Testis (tissue), 3 donors: ENCODE results near the gene C19orf25. TPM values are rescaled to one million over a fixed set of nuclear protein-coding genes. Genes with fewer than 3 reads are reported as not detected.

Experiments
- DNase-seq: peaks from one replicate; pipeline ENCODE4 v3.0.0-alpha.2; 2019
- H3K27ac ChIP-seq, 2 donors: fragments of 200-600 bp; sonication (generic); one replicate each; pipeline ENCODE4 v1.5.1; 2019
- H3K27me3 ChIP-seq: fragments of 200-600 bp; sonication (generic); one replicate; pipeline ENCODE4 v1.5.1; 2019
- H3K36me3 ChIP-seq: fragments of 200-600 bp; sonication (generic); one replicate; pipeline ENCODE4 v1.5.1; 2017; ENCODE audit warnings: low read depth; ENCODE audit errors: missing control alignments
- H3K4me1 ChIP-seq: fragments of 200-600 bp; sonication (generic); one replicate; pipeline ENCODE4 v1.5.1; 2019
- H3K4me3 ChIP-seq, 2 donors: fragments of 200-600 bp; sonication (generic); one replicate each; pipeline ENCODE4 v1.5.1; 2017 to 2019
- H3K9me3 ChIP-seq: fragments of 200-600 bp; sonication (generic); one replicate; pipeline ENCODE4 v1.5.1; 2017
- POLR2A ChIP-seq: fragments of 450-650 bp; IDR thresholded peaks from one replicate; pipeline ENCODE4 v1.6.1; 2017; ENCODE audit warnings: antibody characterized with exemption, mild to moderate bottlenecking, moderate library complexity
- WGBS, 2 donors: methylation state at CpG; one replicate each; pipeline ENCODE4 v1.1.5; 2018; 5-methylcytosine and 5-hydroxymethylcytosine counted together
- intact Hi-C: fragments of 100-400 bp; cut with DNase I; formaldehyde crosslinking; loops from one replicate; pipeline ENCODE4 v1.15.1; 2023; ENCODE audit warnings: low total_unique reads
- polyA plus RNA-seq: library from polyadenylated mRNA; stranded (reverse); fragments of 350-450 nt; fragmentation: Illumina TruSeq; extraction: RNeasy Lipid Tissue Mini Kit (QIAGEN cat#74804); gene quantifications from one replicate; pipeline ENCODE4 v1.2.3, GENCODE V29; 2014; ENCODE audit warnings: low read depth, low replicate concordance; ENCODE audit not compliant: insufficient read depth
- total RNA-seq, 2 donors: library from RNA; depleted of rRNA; stranded (reverse); fragments of >200 nt; gene quantifications; one replicate each; pipeline ENCODE4 v1.2.3, GENCODE V29; 2016
- TF ChIP-seq, protein P1 (sequence below), 3 experiments: fragments of 450-650 bp in 2 of 3; fragments of 200-600 bp in 1 of 3; sonication (generic) in 1 of 3; IDR thresholded peaks; one replicate each; pipeline ENCODE4 v1.5.1; 2016 to 2019; ENCODE audit warnings: antibody characterized with exemption in 3 of 3, mild to moderate bottlenecking in 2 of 3, moderate library complexity in 1 of 3

The C19orf25 gene
- total and polyA plus RNA-seq, 3 donors from 2014 or later, result 39.3 to 72.5 (median 55.4) TPM

DNA sequence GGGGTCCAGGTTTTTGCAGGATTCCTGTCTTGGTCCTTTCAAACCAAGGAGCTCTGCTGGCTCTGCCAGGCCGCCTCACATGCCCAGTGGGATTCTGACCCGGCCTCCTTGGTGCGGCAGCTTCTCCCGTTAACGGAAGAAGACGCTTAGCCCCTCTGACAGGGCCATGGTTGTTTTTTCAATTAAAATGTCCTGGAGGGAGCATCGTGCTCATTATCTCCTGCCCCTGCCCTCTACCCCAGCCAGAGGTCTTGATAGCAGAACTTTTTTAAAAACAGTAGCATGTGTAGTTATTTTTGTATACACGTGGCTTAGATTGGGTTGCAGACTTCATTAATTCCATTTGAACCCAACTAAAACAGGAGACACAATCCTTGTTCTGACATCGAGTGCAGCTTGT lies 52.3 kb downstream of the C19orf25 start:
- no peak overlapping the region for H3K4me3 ChIP-seq
- no peak overlapping the region for H3K27ac ChIP-seq
- no peaks in the 10 kb centered on the region for H3K9me3 ChIP-seq
- no peaks in the 10 kb centered on the region for H3K36me3 ChIP-seq
- peaks cover 21% of the 10 kb centered on the region for H3K4me1 ChIP-seq
- WGBS, 2 donors, result 81 to 89% methylated on average over 9 of the region's 9 CpGs
- intact Hi-C loops, result no loop called here
- TF ChIP-seq POLR2A, result no peak
- TF ChIP-seq, protein P1, sequence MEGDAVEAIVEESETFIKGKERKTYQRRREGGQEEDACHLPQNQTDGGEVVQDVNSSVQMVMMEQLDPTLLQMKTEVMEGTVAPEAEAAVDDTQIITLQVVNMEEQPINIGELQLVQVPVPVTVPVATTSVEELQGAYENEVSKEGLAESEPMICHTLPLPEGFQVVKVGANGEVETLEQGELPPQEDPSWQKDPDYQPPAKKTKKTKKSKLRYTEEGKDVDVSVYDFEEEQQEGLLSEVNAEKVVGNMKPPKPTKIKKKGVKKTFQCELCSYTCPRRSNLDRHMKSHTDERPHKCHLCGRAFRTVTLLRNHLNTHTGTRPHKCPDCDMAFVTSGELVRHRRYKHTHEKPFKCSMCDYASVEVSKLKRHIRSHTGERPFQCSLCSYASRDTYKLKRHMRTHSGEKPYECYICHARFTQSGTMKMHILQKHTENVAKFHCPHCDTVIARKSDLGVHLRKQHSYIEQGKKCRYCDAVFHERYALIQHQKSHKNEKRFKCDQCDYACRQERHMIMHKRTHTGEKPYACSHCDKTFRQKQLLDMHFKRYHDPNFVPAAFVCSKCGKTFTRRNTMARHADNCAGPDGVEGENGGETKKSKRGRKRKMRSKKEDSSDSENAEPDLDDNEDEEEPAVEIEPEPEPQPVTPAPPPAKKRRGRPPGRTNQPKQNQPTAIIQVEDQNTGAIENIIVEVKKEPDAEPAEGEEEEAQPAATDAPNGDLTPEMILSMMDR (IDR thresholded peaks at IDR 0.05), result no peak
- H3K27me3 ChIP-seq, result no peaks in the 10 kb centered on the region
- no peak for DNase-seq

DNA sequence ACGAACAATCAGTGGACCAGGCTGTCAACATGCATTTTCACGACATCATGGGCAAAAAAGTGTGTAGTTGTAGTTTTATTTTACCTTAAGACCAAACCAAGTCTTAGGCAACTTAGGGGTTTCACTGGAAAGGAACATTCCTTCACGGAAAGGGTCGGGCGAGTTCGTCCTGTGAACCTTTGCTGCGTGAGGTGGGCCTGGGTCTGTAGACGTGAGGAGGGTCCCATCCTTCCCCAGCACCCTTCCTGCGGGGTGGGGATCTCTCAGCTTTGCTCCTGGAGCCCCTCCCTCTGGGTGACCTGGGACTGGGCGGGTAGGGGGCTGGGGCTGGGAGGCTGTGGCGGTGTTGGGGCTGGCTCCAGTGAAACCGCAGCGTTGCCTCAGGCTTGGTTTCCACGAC lies 53.1 kb downstream of the C19orf25 start:
- no peak overlapping the region for H3K27ac ChIP-seq
- WGBS, 2 donors, result 90 to 94% methylated on average over 9 to 14 of the region's 14 CpGs
- no peaks in the 10 kb centered on the region for H3K36me3 ChIP-seq

DNA sequence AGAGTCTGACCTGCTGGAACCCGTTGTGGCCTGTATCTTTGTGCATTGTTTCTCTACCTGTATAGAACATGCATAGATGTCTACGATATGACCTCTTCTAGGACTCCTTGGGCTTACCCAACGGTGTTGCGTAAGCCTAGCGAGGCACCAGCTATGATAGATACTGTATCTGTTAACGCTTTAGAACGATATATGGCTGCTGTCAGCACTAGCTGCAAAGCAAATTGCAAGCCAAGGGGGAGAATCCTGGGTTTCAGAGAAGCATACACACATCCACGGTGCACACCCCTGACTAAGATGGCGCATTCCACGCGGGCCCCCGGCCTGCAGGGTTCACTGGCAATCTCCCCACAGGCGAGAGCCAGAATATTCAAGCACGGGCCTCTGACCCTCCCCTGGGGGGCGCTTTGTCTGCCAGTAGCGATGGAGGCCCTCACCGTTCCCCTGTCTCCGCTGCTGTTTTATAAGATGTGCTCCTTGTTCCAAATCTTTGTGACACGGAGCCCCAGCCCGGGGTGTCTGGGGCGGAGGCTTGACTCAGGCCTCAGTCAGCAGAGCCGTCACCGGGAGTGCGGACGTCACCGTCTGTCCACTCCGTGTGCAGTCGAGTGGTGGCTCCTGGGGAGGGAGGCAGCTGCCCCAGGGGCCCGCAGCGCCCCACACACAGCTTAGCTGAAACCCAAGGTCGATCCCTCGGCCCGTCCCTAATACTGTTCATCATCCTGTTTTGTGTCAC lies 53.7 kb downstream of the C19orf25 start:
- no peaks in the 10 kb centered on the region for H3K36me3 ChIP-seq
- WGBS, 2 donors, result 84 to 85% methylated on average over 26 to 33 of the region's 33 CpGs

More for the DNA sequence above, 53.1 kb downstream of the C19orf25 start:
- TF ChIP-seq POLR2A, result no peak
- Histone ChIP-seq H3K4me1 (peaks cover 21% of the 10 kb centered on the region), H3K9me3 (no peaks in the 10 kb centered on the region), H3K4me3 (no peak overlapping the region), H3K27me3 (no peaks in the 10 kb centered on the region)
- DNase-seq, result no peak
- intact Hi-C loops, result no loop called here

DNA sequence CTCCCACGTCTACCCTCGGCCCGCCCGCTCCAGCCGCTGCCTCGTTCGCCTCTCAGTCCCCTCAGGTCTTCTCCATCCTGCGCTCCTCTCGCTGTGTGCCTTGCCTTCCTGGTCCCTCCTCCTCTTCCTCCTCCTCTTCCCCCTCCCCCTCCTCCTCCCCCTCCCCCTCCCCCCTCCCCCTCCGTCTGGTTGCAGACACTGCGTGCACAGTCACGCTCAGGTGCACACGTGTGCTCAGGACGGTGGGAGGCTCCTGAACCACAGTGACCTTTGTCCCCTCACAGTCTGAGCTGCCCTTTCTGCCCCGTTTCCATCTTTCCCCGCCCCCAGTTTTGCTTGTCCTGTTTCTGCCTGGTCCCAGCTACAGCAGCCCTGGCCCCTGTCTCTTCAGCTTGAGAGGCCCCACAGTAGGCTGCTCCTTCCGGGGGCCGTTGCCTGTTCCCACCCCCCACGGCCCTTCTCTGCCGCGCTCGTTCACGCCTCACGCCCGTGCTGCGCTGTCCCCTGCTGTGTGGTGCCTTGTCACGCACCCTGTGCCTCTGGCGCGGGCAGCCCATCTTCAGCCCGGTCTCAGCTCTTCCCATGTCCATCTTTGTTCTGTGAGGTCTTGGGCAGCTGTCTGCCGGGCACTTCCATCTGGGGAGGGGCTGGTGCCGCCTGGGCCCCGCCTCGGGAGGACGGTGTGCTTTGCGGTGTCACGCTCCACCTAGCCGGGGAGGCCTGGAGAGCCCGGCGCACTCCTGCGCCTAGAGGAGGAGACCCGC lies 54.6 kb downstream of the C19orf25 start:
- H3K36me3 ChIP-seq, result no peaks in the 10 kb centered on the region
- no peak for TF ChIP-seq POLR2A
- TF ChIP-seq, protein P1 (IDR thresholded peaks at IDR 0.05), result no peak
- DNase-seq, result no peak
- no peak overlapping the region for H3K4me3 ChIP-seq
- H3K4me1 ChIP-seq, result peaks cover 12% of the 10 kb centered on the region
- no peaks in the 10 kb centered on the region for H3K27me3 ChIP-seq
- no peak overlapping the region for H3K27ac ChIP-seq
- H3K9me3 ChIP-seq, result no peaks in the 10 kb centered on the region
- WGBS, 2 donors, result 85 to 86% methylated on average over 28 to 42 of the region's 42 CpGs
- intact Hi-C loops, result no loop called here

More for the DNA sequence above, 53.7 kb downstream of the C19orf25 start:
- H3K27me3 ChIP-seq, result no peaks in the 10 kb centered on the region
- peaks cover 21% of the 10 kb centered on the region for H3K4me1 ChIP-seq
- TF ChIP-seq, protein P1 (IDR thresholded peaks at IDR 0.05), result no peak
- TF ChIP-seq POLR2A, result no peak
- no peaks in the 10 kb centered on the region for H3K9me3 ChIP-seq
- intact Hi-C loops, result no loop called here
- no peak for DNase-seq
- no peak overlapping the region for H3K4me3 ChIP-seq
- no peak overlapping the region for H3K27ac ChIP-seq

DNA sequence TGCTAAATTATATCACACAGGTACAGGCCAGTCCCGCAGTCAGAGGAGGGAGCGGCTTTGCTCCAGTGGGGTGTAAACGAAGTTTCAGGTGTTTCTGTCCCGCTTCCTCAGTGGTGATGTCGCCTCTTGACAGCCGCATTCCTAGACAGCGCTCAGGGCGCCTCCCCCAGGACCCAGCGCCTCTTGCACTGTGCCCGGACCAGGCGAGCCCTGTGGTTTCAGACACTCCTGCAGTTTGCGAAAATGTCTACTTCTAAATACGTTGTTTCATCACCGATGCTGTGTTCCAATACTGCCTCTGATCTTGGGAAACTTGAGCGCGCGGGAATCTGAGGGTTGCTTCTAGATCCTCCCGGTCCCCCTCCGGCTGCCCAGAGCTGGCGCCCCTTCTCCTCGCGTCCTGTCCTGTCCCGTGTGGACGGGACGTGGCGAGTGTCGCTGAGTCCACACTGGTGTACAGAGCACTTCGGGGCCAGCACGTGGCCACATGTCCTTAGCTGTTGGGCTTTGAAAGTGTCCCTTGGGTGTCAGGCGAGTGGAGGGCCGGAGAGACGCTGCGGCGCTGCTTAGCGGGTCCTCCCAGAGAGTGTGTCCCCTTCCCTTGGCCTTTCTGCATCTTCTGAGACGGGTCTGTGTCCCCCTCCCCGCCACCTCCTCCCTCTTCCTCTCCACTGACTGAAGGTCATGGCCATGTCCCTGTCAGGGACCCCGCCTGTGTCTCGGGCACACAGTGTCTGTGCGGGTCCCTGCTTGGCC lies 55.4 kb downstream of the C19orf25 start:
- H3K36me3 ChIP-seq, result no peaks in the 10 kb centered on the region
- TF ChIP-seq POLR2A, result no peak
- H3K27ac ChIP-seq, result no peak overlapping the region

More for the DNA sequence above, 55.4 kb downstream of the C19orf25 start:
- DNase-seq, result no peak
- H3K4me1 ChIP-seq, result peaks cover 7% of the 10 kb centered on the region
- intact Hi-C loops, result no loop called here
- 88 to 91% methylated on average over 24 to 40 of the region's 40 CpGs for WGBS, 2 donors
- no peaks in the 10 kb centered on the region for H3K9me3 ChIP-seq
- H3K4me3 ChIP-seq, result no peak overlapping the region
- no peaks in the 10 kb centered on the region for H3K27me3 ChIP-seq

Other genes starting within 250 kb of the C19orf25 start
- gene CBARP, start 241.2 kb downstream of the C19orf25 start, total RNA-seq, result 1 to 10 TPM; 5.2 to 6.6 TPM
- 1.5 TPM for gene CBARP, start 241.2 kb downstream of the C19orf25 start, polyA plus RNA-seq
- gene ATP5F1D, start 237.5 kb downstream of the C19orf25 start, total RNA-seq, result 100 to 1,000 TPM; 104 to 166 TPM
- 94.5 TPM for gene ATP5F1D, start 237.5 kb downstream of the C19orf25 start, polyA plus RNA-seq
- 10 to 100 TPM; 38.2 to 42.4 TPM for gene MIDN, start 230.6 kb downstream of the C19orf25 start, total RNA-seq
- 30.3 TPM for gene MIDN, start 230.6 kb downstream of the C19orf25 start, polyA plus RNA-seq
- gene CIRBP, start 209.9 kb downstream of the C19orf25 start, total RNA-seq, result 100 to 1,000 TPM; 621 to 661 TPM
- 483 TPM for gene CIRBP, start 209.9 kb downstream of the C19orf25 start, polyA plus RNA-seq
- 100 to 1,000 TPM; 111 to 128 TPM for gene FAM174C, start 203.7 kb downstream of the C19orf25 start, total RNA-seq
- 51.6 TPM for gene FAM174C, start 203.7 kb downstream of the C19orf25 start, polyA plus RNA-seq
- gene EFNA2, start 193.3 kb downstream of the C19orf25 start, total RNA-seq, result 1 to 10 TPM; 1.5 to 2.9 TPM
- gene EFNA2, start 193.3 kb downstream of the C19orf25 start, polyA plus RNA-seq, result 0.61 TPM
- gene NDUFS7, start 95.3 kb downstream of the C19orf25 start, total RNA-seq, result 100 to 1,000 TPM; 170 to 176 TPM
- gene NDUFS7, start 95.3 kb downstream of the C19orf25 start, polyA plus RNA-seq, result 172 TPM
- 100 to 1,000 TPM; 144 to 191 TPM for gene GAMT, start 77.7 kb downstream of the C19orf25 start, total RNA-seq
- gene GAMT, start 77.7 kb downstream of the C19orf25 start, polyA plus RNA-seq, result 92.2 TPM
- 10 to 100 TPM; 97.9 to 99.6 TPM for gene DAZAP1, start 71.6 kb downstream of the C19orf25 start, total RNA-seq
- 215 TPM for gene DAZAP1, start 71.6 kb downstream of the C19orf25 start, polyA plus RNA-seq
- gene RPS15, start 40.8 kb downstream of the C19orf25 start, total RNA-seq, result 1,000 to 10,000 TPM; 1,248 to 1,750 TPM
- gene RPS15, start 40.8 kb downstream of the C19orf25 start, polyA plus RNA-seq, result 768 TPM
- gene APC2, start 29.1 kb downstream of the C19orf25 start, total RNA-seq, result 1 to 10 TPM; 4.6 to 5.9 TPM
- 2.8 TPM for gene APC2, start 29.1 kb downstream of the C19orf25 start, polyA plus RNA-seq
- gene PCSK4, start 11.1 kb upstream of the C19orf25 start, total RNA-seq, result 100 to 1,000 TPM; 108 to 203 TPM
- 179 TPM for gene PCSK4, start 11.1 kb upstream of the C19orf25 start, polyA plus RNA-seq
- 100 to 1,000 TPM; 429 to 454 TPM for gene REEP6, start 12.0 kb upstream of the C19orf25 start, total RNA-seq
- 386 TPM for gene REEP6, start 12.0 kb upstream of the C19orf25 start, polyA plus RNA-seq
- 10 to 100 TPM; 10.7 to 17.9 TPM for gene ADAMTSL5, start 33.8 kb upstream of the C19orf25 start, total RNA-seq
- gene ADAMTSL5, start 33.8 kb upstream of the C19orf25 start, polyA plus RNA-seq, result 7.2 TPM
- 10 to 100 TPM; 13.4 to 31.5 TPM for gene PLK5, start 44.9 kb upstream of the C19orf25 start, total RNA-seq
- 2.4 TPM for gene PLK5, start 44.9 kb upstream of the C19orf25 start, polyA plus RNA-seq
- gene MEX3D, start 89.1 kb upstream of the C19orf25 start, total RNA-seq, result 100 to 1,000 TPM; 127 to 211 TPM
- 45.6 TPM for gene MEX3D, start 89.1 kb upstream of the C19orf25 start, polyA plus RNA-seq
- gene MBD3, start 113.7 kb upstream of the C19orf25 start, total RNA-seq, result 100 to 1,000 TPM; 146 to 153 TPM
- 78.3 TPM for gene MBD3, start 113.7 kb upstream of the C19orf25 start, polyA plus RNA-seq
- gene UQCR11, start 126.2 kb upstream of the C19orf25 start, total RNA-seq, result 10 to 100 TPM; 45.8 to 60.8 TPM
- 105 TPM for gene UQCR11, start 126.2 kb upstream of the C19orf25 start, polyA plus RNA-seq
- gene TCF3, start 173.4 kb upstream of the C19orf25 start, total RNA-seq, result 100 to 1,000 TPM; 330 to 423 TPM
- 157 TPM for gene TCF3, start 173.4 kb upstream of the C19orf25 start, polyA plus RNA-seq